SH-SY5Y (cell line): Measurements from ENCODE around the gene BPI.

Experiments used
- GATA2 ChIP-seq: IDR thresholded peaks from 2 replicates; pipeline ENCODE4 v1.6.1; 2011; ENCODE audit warnings: mild to moderate bottlenecking, low read depth, low read length
- GATA3 ChIP-seq: IDR thresholded peaks from 2 replicates; pipeline ENCODE4 v1.6.1; 2011; ENCODE audit warnings: low read depth, mild to moderate bottlenecking, low read length, moderate library complexity

DNA sequence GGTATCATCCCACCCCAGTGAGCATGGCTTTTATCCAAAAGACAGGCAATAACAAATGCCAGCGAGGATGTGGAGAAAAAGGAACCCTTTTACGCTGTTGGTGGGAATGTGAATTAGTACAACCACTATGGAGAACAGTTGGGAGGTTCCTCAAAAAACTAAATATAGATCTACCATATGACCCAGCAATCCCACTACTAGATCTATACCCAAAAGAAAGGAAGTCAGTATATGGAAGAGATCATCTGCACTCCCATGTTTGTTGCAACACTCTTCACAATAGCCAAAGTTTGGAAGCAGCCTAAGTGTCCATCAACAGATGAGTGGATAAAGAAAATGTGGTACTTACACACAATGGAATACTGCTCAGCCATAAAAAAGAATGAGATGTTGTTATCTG lies 37.5 kb upstream of the BPI start:
- TF ChIP-seq GATA2 = no peak
- TF ChIP-seq GATA3 = no peak
